Measurements from ENCODE around the gene ABCB1.

The ABCB1 gene

DNA sequence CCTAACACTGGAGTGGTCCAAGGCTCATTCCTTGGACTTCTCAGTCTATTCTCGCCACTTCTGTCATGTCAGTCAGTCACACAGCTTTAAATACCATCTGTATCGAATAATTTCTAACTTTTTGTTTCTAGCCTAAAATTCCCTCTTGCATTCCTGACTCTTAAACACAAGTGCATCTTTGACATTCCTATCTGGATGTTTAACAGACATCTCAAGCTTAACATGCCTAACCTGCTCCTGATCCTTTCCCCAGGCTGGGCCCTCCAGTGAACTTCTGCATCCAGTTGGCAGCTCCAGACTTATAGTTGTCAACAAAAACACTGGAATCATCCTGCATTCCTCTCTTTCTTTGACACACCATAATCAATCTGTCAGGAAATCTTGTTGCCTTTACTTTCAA is 120.7 kb downstream of the ABCB1 start:
- CTCF ChIA-PET, result interaction anchor here (0.7 kb wide), 1 partner anchor 10 kb away, joined by 3 read pairs; no protein-coding TSS in a partner anchor
- Histone ChIP-seq H3K4me3 (ENCODE audit: control insufficient read depth in 1 of 7, extremely low read depth in 1 of 7, insufficient read depth in 4 of 7, low read depth in 2 of 7, low read length in 6 of 7) (no peak overlapping the region), H3K27me3 (replicated peaks in 2 of 5; ENCODE audit: control insufficient read depth in 4 of 5, insufficient read depth in 5 of 5, low read length in 4 of 5) (peaks cover 0 to 19% (median 10%) of the 10 kb centered on the region in 5 experiments), H3K27ac (ENCODE audit: insufficient read depth in 1 of 2, low read depth in 1 of 2, low read length in 2 of 2, poor library complexity in 1 of 2, severe bottlenecking in 2 of 2) (no peak overlapping the region), H3K9me3 (ENCODE audit: control extremely low read depth in 1 of 5, control insufficient read depth in 4 of 5, insufficient read depth in 2 of 5, low read depth in 1 of 5, low read length in 4 of 5) (no peaks in the 10 kb centered on the region), H3K4me1 (ENCODE audit: control extremely low read depth in 1 of 4, control insufficient read depth in 4 of 4, insufficient read depth in 4 of 4, low read length in 3 of 4) (peaks cover 0 to 10% (median 8%) of the 10 kb centered on the region in 4 experiments), H3K36me3 (ENCODE audit: control insufficient read depth in 4 of 4, insufficient read depth in 4 of 4, low read length in 3 of 4) (no peaks in the 10 kb centered on the region)
- POLR2A ChIA-PET, result no interaction called here
- DNase-seq, result no peak
- WGBS (ENCODE audit: insufficient coverage), result 96% methylated on average over 2 of the region's 2 CpGs

DNA sequence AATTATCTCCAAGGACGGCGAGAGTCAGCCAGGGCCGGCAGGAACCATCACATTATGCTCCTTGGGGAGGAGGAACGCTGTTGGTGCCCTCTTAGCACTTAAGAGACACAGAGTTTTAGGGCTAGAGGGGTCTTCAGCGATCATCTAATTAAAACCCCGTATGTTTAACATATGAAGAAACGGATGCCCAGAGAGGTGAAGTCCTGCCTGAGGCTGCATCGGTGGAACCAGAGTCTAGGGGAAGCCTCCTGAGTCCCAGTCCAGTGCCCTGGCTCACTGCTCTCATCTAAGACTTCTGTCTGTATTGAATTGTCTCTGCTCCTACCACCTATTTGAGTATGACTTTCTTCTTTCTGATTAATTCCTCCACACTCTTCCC is 124.5 kb downstream of the ABCB1 start:
- POLR2A ChIA-PET, result no interaction called here
- Histone ChIP-seq H3K4me3 (ENCODE audit: control insufficient read depth in 1 of 7, extremely low read depth in 1 of 7, insufficient read depth in 4 of 7, low read depth in 2 of 7, low read length in 6 of 7) (peak overlapping the region in 5 of 7 experiments; percentile 1 to 73 (median 68)), H3K27me3 (replicated peaks in 2 of 5; ENCODE audit: control insufficient read depth in 4 of 5, insufficient read depth in 5 of 5, low read length in 4 of 5) (peaks cover 0 to 24% (median 11%) of the 10 kb centered on the region in 5 experiments)

DNA sequence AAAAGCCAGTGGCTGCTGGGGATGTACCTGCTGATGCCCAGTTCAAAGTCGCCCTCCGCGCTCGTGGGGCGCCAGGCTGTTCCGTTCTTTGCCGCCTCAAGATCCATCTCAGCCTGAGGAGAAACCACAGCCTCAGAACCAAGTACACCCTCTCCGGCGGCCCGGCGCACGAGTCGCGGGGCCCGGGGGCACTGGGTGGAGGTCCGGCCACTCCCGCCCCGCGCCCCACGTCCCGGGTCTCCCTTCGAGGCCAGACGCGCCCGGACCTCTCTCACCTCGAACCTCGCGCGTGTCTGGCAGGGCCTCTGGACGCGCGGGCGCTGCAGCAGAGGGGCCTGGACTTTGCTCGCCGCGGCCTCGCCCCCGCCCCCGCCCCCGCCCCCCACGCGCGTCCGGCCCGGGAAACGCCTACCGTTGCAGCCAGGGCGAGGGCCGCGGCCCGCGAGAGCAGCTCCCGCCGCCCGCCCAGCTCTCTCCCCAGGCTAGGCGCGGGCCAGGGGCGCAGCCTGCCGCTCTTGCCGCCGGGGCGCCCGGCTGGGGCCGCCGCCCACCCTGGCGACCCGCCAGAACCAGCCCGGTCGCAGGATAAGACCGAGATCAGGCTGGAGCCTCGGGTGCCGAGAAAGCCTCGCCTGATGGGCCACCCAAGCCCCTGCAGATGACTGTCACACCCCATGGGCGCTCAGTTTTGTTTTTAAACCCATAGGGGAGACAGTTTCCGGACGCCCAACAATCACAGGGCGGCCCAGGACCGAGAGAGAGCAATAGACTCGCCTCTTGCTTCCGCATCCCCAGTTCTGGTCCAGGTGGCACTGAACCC is 125.1 kb downstream of the ABCB1 start, which contains the start of gene ABCB4:
TSS of gene ABCB4 (minus strand) at position 322 of the 820 bp plus-strand sequence. CDS start at position 107, 215 bp downstream.
- Histone ChIP-seq H3K9me3 (ENCODE audit: control extremely low read depth in 1 of 5, control insufficient read depth in 4 of 5, insufficient read depth in 2 of 5, low read depth in 1 of 5, low read length in 4 of 5) (no peaks in the 10 kb centered on the region), H3K4me3 (ENCODE audit: control insufficient read depth in 1 of 7, extremely low read depth in 1 of 7, insufficient read depth in 4 of 7, low read depth in 2 of 7, low read length in 6 of 7) (peak within 1 kb of the TSS; percentile 31 to 73 (median 61)), H3K4me1 (ENCODE audit: control extremely low read depth in 1 of 4, control insufficient read depth in 4 of 4, insufficient read depth in 4 of 4, low read length in 3 of 4) (peaks cover 0 to 21% (median 12%) of the 10 kb centered on the region in 4 experiments), H3K27me3 (replicated peaks in 2 of 5; ENCODE audit: control insufficient read depth in 4 of 5, insufficient read depth in 5 of 5, low read length in 4 of 5) (peaks cover 0 to 24% (median 11%) of the 10 kb centered on the region in 5 experiments), H3K27ac (ENCODE audit: insufficient read depth in 1 of 2, low read depth in 1 of 2, low read length in 2 of 2, poor library complexity in 1 of 2, severe bottlenecking in 2 of 2) (no peak within 1 kb of the TSS), H3K36me3 (ENCODE audit: control insufficient read depth in 4 of 4, insufficient read depth in 4 of 4, low read length in 3 of 4) (no peaks in the 10 kb centered on the region)
- 7% methylated on average over 76 of the region's 80 CpGs for WGBS (ENCODE audit: insufficient coverage)
- DNase-seq, result peak in 2 of 3 donors; percentile 35 to 45
- ChIA-PET CTCF (no interaction called here), POLR2A (no interaction called here)

More for the DNA sequence above, 124.5 kb downstream of the ABCB1 start:
- peaks cover 0 to 21% (median 12%) of the 10 kb centered on the region in 4 experiments for H3K4me1 ChIP-seq (ENCODE audit: control extremely low read depth in 1 of 4, control insufficient read depth in 4 of 4, insufficient read depth in 4 of 4, low read length in 3 of 4)
- no peaks in the 10 kb centered on the region for H3K9me3 ChIP-seq (ENCODE audit: control extremely low read depth in 1 of 5, control insufficient read depth in 4 of 5, insufficient read depth in 2 of 5, low read depth in 1 of 5, low read length in 4 of 5)
- WGBS (ENCODE audit: insufficient coverage), result 88% methylated on average over 8 of the region's 8 CpGs
- H3K27ac ChIP-seq (ENCODE audit: insufficient read depth in 1 of 2, low read depth in 1 of 2, low read length in 2 of 2, poor library complexity in 1 of 2, severe bottlenecking in 2 of 2), result no peak overlapping the region
- DNase-seq, result no peak
- H3K36me3 ChIP-seq (ENCODE audit: control insufficient read depth in 4 of 4, insufficient read depth in 4 of 4, low read length in 3 of 4), result no peaks in the 10 kb centered on the region
- CTCF ChIA-PET, result no interaction called here

DNA sequence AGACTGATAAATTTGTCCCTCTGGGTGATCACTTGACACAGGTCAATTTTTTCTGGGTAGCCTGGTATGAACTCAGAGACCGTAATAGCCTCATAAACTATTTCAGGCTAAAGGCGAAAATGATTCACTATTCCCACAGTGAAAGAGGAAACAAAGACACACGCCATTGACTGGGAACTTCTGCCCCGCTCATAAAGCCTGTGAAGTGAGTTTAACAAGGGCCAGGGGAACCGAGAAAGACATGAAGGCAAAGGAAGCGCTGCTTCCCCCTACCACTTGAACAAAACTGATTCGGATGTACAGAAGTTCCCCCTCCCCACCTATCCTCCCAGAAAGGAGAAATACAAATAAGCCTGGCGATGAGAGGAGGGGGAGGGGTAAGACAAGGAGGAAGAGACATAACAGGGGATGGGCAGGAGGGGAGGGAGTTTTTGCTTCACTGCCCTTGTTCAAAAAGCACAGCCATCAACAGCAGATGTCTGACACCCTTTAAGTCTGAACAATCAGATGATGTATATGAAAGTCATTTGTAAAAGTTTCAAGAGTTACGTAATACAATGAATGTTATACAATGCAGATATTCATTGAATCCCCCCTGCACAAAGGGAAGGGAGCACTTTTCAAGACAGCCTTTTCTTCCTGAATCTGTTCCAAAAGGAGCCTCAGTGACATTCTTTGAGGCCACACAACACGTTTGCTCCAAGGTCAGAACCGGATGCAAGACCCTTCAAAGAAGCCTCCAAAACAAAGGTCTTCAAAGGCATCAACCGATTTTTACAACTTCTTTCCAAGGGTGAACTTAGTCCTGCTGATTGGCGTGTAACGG is 125.9 kb downstream of the ABCB1 start:
- Histone ChIP-seq H3K36me3 (ENCODE audit: control insufficient read depth in 4 of 4, insufficient read depth in 4 of 4, low read length in 3 of 4) (no peaks in the 10 kb centered on the region), H3K27me3 (replicated peaks in 2 of 5; ENCODE audit: control insufficient read depth in 4 of 5, insufficient read depth in 5 of 5, low read length in 4 of 5) (peaks cover 0 to 24% (median 11%) of the 10 kb centered on the region in 5 experiments), H3K9me3 (ENCODE audit: control extremely low read depth in 1 of 5, control insufficient read depth in 4 of 5, insufficient read depth in 2 of 5, low read depth in 1 of 5, low read length in 4 of 5) (no peaks in the 10 kb centered on the region), H3K27ac (ENCODE audit: insufficient read depth in 1 of 2, low read depth in 1 of 2, low read length in 2 of 2, poor library complexity in 1 of 2, severe bottlenecking in 2 of 2) (no peak overlapping the region), H3K4me3 (ENCODE audit: control insufficient read depth in 1 of 7, extremely low read depth in 1 of 7, insufficient read depth in 4 of 7, low read depth in 2 of 7, low read length in 6 of 7) (peak overlapping the region in 6 of 7 experiments; percentile 51 to 73 (median 64)), H3K4me1 (ENCODE audit: control extremely low read depth in 1 of 4, control insufficient read depth in 4 of 4, insufficient read depth in 4 of 4, low read length in 3 of 4) (peaks cover 0 to 21% (median 12%) of the 10 kb centered on the region in 4 experiments)
- ChIA-PET POLR2A (no interaction called here), CTCF (no interaction called here)
- WGBS (ENCODE audit: insufficient coverage), result 2% methylated on average over 7 of the region's 14 CpGs
- peak; percentile 34 to 65 (median 56) for DNase-seq

DNA sequence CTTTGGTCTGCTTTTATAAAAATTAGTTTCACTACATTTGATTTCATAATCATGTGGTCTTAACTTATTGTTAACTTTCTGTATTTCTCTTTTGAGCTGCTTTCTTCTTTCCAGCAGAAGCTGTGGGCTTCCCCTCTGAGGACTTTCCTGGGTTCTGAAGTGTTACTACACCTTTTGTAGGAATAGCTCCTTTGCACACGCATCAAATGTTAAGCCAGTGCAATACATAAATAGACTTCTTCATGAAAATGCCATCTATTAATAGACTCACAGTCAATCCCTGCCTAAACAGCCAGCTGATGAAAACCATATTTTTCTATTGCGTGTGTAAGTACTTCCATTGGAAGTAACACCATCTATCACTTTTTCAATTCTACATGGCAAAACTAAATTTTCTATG is 126.7 kb downstream of the ABCB1 start:
- no peaks in the 10 kb centered on the region for H3K9me3 ChIP-seq (ENCODE audit: control extremely low read depth in 1 of 5, control insufficient read depth in 4 of 5, insufficient read depth in 2 of 5, low read depth in 1 of 5, low read length in 4 of 5)
- 79% methylated on average over 2 of the region's 2 CpGs for WGBS (ENCODE audit: insufficient coverage)
- H3K27me3 ChIP-seq (replicated peaks in 2 of 5; ENCODE audit: control insufficient read depth in 4 of 5, insufficient read depth in 5 of 5, low read length in 4 of 5), result peaks cover 0 to 24% (median 11%) of the 10 kb centered on the region in 5 experiments
- peak in 2 of 3 donors; percentile 5 to 8 for DNase-seq
- H3K4me1 ChIP-seq (ENCODE audit: control extremely low read depth in 1 of 4, control insufficient read depth in 4 of 4, insufficient read depth in 4 of 4, low read length in 3 of 4), result peaks cover 0 to 21% (median 12%) of the 10 kb centered on the region in 4 experiments
- no peaks in the 10 kb centered on the region for H3K36me3 ChIP-seq (ENCODE audit: control insufficient read depth in 4 of 4, insufficient read depth in 4 of 4, low read length in 3 of 4)
- no peak overlapping the region for H3K27ac ChIP-seq (ENCODE audit: insufficient read depth in 1 of 2, low read depth in 1 of 2, low read length in 2 of 2, poor library complexity in 1 of 2, severe bottlenecking in 2 of 2)
- ChIA-PET POLR2A (no interaction called here), CTCF (no interaction called here)
- H3K4me3 ChIP-seq (ENCODE audit: control insufficient read depth in 1 of 7, extremely low read depth in 1 of 7, insufficient read depth in 4 of 7, low read depth in 2 of 7, low read length in 6 of 7), result no peak overlapping the region

DNA sequence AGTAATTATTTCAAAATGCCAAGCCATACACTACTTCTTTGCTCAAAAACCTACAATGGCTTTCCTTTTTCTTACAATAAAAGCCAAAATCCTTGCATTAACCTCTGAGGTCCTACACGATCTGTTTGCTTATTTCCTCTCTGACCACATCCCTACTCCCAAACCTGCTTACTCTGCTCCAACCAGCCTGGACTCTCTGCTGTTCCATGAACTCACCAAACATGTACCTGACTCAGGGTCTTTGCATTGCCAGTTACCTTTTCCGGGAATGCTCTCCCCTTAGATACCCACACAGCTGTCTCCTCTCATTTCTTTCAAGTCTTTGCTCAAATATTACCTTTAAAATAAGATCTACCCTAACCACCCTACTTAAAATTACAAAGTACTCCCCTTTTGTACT is 127.5 kb downstream of the ABCB1 start:
- no peaks in the 10 kb centered on the region for H3K9me3 ChIP-seq (ENCODE audit: control extremely low read depth in 1 of 5, control insufficient read depth in 4 of 5, insufficient read depth in 2 of 5, low read depth in 1 of 5, low read length in 4 of 5)
- POLR2A ChIA-PET, result no interaction called here
- H3K4me3 ChIP-seq (ENCODE audit: control insufficient read depth in 1 of 7, extremely low read depth in 1 of 7, insufficient read depth in 4 of 7, low read depth in 2 of 7, low read length in 6 of 7), result no peak overlapping the region
- no peak overlapping the region for H3K27ac ChIP-seq (ENCODE audit: insufficient read depth in 1 of 2, low read depth in 1 of 2, low read length in 2 of 2, poor library complexity in 1 of 2, severe bottlenecking in 2 of 2)
- WGBS (ENCODE audit: insufficient coverage), result 83% methylated on average over 2 of the region's 2 CpGs
- no peaks in the 10 kb centered on the region for H3K36me3 ChIP-seq (ENCODE audit: control insufficient read depth in 4 of 4, insufficient read depth in 4 of 4, low read length in 3 of 4)
- peaks cover 0 to 21% (median 12%) of the 10 kb centered on the region in 4 experiments for H3K4me1 ChIP-seq (ENCODE audit: control extremely low read depth in 1 of 4, control insufficient read depth in 4 of 4, insufficient read depth in 4 of 4, low read length in 3 of 4)
- CTCF ChIA-PET, result no interaction called here
- H3K27me3 ChIP-seq (replicated peaks in 2 of 5; ENCODE audit: control insufficient read depth in 4 of 5, insufficient read depth in 5 of 5, low read length in 4 of 5), result peaks cover 0 to 24% (median 11%) of the 10 kb centered on the region in 5 experiments
- DNase-seq, result no peak
